Thoracic aorta (tissue), 2 donors: ENCODE data around the gene CSN1S1. TPM values are rescaled to one million over a fixed set of nuclear protein-coding genes. Genes with fewer than 3 reads are reported as not detected.

Source experiments
- ATAC-seq: fragments of 150-250 bp; one replicate; pipeline ENCODE4 v1.8.0; 2017; ENCODE audit warnings: low read depth; ENCODE audit not compliant: insufficient number of reproducible peaks, low FRiP score
- DNase-seq: peaks from one replicate; pipeline ENCODE4 v3.0.0-alpha.2; 2020; ENCODE audit warnings: low spot score
- H3K27ac ChIP-seq, 2 donors: fragments of 200-600 bp; sonication (generic); 1 replicate in 1 of 2; 2 replicates in 1 of 2; pipeline ENCODE4 v1.5.1; 2016; ENCODE audit warnings: mild to moderate bottlenecking in 2 of 2, moderate library complexity in 2 of 2
- H3K27me3 ChIP-seq: fragments of 200-600 bp; sonication (generic); replicated peaks from 2 replicates; pipeline ENCODE4 v1.6.0; 2016; ENCODE audit warnings: mild to moderate bottlenecking; ENCODE audit not compliant: insufficient read depth
- H3K36me3 ChIP-seq: fragments of 200-600 bp; sonication (generic); one replicate; pipeline ENCODE4 v1.5.1; 2016
- H3K4me1 ChIP-seq, 2 donors: fragments of 200-600 bp; sonication (generic); 1 replicate in 1 of 2; 2 replicates in 1 of 2; pipeline versions ENCODE4 v1.5.1 to v1.6.0; 2016; ENCODE audit warnings: low read depth in 2 of 2, mild to moderate bottlenecking in 1 of 2; ENCODE audit not compliant: control insufficient read depth in 1 of 2
- H3K4me3 ChIP-seq: fragments of 200-600 bp; sonication (generic); 2 replicates; pipeline ENCODE4 v1.5.1; 2016; ENCODE audit warnings: mild to moderate bottlenecking
- H3K9me3 ChIP-seq: fragments of 200-600 bp; sonication (generic); 2 replicates; pipeline ENCODE4 v1.5.1; 2016
- total RNA-seq, 2 donors: library from RNA; depleted of rRNA; stranded (reverse); fragments of >200 nt; gene quantifications; one replicate each; pipeline versions ENCODE4 v1.1.0 to v1.2.3, GENCODE V29; 2016
- TF ChIP-seq, protein P1 (sequence below): fragments of 200-600 bp; sonication (generic); IDR thresholded peaks from one replicate; pipeline ENCODE4 v1.5.1; 2019; ENCODE audit warnings: antibody characterized with exemption

Gene CSN1S1
- total RNA-seq, 2 donors from 2014 or later: not detected

DNA sequence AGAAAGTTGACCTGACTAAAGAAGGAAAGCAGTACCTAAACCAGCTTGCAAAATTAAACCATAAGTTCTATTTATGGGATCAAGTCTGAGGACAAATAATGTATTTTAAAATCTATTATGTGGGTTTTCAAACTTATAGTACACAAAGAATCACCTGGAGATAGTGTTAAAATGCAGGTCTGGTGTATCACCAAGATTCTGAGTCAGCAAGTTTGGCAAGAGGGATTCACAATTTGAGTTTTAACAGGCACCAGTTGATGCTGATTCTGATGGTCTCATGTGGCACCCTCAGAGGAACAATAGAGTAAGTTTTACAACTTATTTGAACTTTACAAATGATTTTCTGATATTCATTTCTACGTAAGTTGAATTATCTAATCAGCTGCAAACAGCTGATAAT, 55.8 kb downstream of the CSN1S1 start:
- H3K9me3 ChIP-seq: no peaks in the 10 kb centered on the region
- H3K4me3 ChIP-seq: no peak overlapping the region
- H3K36me3 ChIP-seq: no peaks in the 10 kb centered on the region
- no peaks in the 10 kb centered on the region for H3K27me3 ChIP-seq
- DNase-seq: no peak
- TF ChIP-seq, protein P1, sequence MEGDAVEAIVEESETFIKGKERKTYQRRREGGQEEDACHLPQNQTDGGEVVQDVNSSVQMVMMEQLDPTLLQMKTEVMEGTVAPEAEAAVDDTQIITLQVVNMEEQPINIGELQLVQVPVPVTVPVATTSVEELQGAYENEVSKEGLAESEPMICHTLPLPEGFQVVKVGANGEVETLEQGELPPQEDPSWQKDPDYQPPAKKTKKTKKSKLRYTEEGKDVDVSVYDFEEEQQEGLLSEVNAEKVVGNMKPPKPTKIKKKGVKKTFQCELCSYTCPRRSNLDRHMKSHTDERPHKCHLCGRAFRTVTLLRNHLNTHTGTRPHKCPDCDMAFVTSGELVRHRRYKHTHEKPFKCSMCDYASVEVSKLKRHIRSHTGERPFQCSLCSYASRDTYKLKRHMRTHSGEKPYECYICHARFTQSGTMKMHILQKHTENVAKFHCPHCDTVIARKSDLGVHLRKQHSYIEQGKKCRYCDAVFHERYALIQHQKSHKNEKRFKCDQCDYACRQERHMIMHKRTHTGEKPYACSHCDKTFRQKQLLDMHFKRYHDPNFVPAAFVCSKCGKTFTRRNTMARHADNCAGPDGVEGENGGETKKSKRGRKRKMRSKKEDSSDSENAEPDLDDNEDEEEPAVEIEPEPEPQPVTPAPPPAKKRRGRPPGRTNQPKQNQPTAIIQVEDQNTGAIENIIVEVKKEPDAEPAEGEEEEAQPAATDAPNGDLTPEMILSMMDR: no peak
- H3K4me1 ChIP-seq: no peaks in the 10 kb centered on the region
- ATAC-seq: no peak
- H3K27ac ChIP-seq: no peak overlapping the region

DNA sequence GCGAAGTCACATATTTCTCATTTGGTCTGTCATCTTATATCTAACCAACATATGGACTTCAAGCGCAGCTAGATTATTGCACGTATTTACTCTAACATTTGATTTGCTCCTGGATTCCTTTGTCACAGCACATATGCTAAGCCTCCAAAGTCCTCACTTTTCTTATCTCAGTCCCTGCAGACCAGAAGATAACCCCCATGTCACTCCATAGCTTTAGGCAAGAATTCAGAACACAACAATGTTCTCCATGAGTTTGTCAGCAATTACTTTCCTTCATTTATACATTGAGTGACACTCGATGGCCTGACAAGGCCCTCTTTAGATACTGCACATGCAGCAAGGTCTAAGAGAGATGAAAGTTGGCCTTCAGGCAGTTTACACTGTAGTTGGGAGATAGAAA, 60.1 kb downstream of the CSN1S1 start:
- Histone ChIP-seq H3K4me1 (no peaks in the 10 kb centered on the region), H3K27ac (no peak overlapping the region), H3K4me3 (no peak overlapping the region), H3K27me3 (no peaks in the 10 kb centered on the region), H3K9me3 (no peaks in the 10 kb centered on the region), H3K36me3 (no peaks in the 10 kb centered on the region)
- no peak for ATAC-seq
- DNase-seq: no peak
- TF ChIP-seq, protein P1: no peak

DNA sequence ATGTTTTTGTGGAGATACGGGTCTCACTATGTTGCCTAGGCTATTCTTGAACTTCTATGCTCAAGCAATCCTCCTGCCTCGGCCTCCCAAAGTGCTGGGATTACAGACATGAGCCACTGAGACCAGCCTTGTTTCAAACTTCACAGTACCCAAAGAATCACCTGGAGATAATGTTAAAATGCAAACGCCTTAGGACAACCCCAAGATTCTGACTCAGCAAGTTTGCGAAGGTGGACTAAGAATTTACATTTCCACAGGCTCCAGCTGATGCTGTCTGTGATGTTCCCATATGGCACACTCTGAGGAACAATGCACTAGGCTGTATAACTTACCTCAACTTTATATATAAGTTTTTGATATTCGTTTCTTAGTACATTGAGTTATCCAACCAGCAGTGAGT, 63.9 kb downstream of the CSN1S1 start:
- DNase-seq: no peak
- H3K27me3 ChIP-seq: no peaks in the 10 kb centered on the region
- no peaks in the 10 kb centered on the region for H3K36me3 ChIP-seq
- H3K9me3 ChIP-seq: no peaks in the 10 kb centered on the region
- no peaks in the 10 kb centered on the region for H3K4me1 ChIP-seq
- no peak overlapping the region for H3K4me3 ChIP-seq
- no peak overlapping the region for H3K27ac ChIP-seq
- no peak for ATAC-seq
- TF ChIP-seq, protein P1: no peak

DNA sequence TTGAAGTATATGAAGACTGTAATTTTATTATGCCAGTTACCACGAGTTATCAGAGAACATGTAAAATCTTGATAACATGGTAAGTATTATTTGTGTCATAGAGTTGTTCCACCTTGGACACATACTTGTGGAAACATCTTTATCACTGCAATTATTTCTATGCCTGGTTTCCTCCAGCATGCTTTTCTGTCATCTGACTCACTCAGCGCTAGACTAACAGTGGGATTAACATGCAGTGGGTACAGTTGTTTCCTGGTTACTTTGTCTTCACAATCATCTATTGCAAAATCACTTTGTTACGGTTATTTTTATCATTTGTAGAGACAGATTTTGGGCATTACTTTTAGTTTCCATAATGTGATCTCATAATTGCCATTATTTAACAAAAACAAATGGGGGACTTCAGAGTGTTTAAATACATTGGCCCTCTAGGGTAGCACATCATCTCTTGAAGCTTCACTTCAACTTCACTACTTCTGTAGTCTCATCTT, 64.7 kb downstream of the CSN1S1 start, which contains the start of gene STATH:
Gene STATH, plus strand, starts transcription at position 441 of the 491 bp plus-strand sequence. CDS start 2,472 bp downstream, outside the sequence.
- DNase-seq (no peak), ATAC-seq (no peak)
- Histone ChIP-seq H3K27ac (no peak within 1 kb of the TSS), H3K4me3 (no peak within 1 kb of the TSS), H3K27me3 (no peaks in the 10 kb centered on the region), H3K9me3 (no peaks in the 10 kb centered on the region), H3K4me1 (no peaks in the 10 kb centered on the region), H3K36me3 (no peaks in the 10 kb centered on the region)
- TF ChIP-seq, protein P1: no peak

Other genes starting within 250 kb of the CSN1S1 start
- 1 to 10 TPM in 1 of 2 donors, under 1 TPM in 1; 0.41 to 2.9 TPM for gene SULT1B1, start 170.4 kb upstream of the CSN1S1 start, total RNA-seq
- gene SULT1E1, start 70.9 kb upstream of the CSN1S1 start, total RNA-seq: under 1 TPM in 1 of 2 donors, not detected in 1; 0.54 TPM
- gene CSN2, start 34.7 kb downstream of the CSN1S1 start, total RNA-seq: not detected
- not detected for gene STATH, start 64.9 kb downstream of the CSN1S1 start, total RNA-seq
- not detected for gene HTN3, start 97.4 kb downstream of the CSN1S1 start, total RNA-seq
- not detected for gene HTN1, start 119.4 kb downstream of the CSN1S1 start, total RNA-seq
- gene PRR27, start 223.2 kb downstream of the CSN1S1 start, total RNA-seq: not detected